ENCODE results near the gene OR4B1. TPM values are rescaled to one million over a fixed set of nuclear protein-coding genes. Genes with fewer than 3 reads are reported as not detected.
"Not testable (repeated sequence)": the region's sequence is repeated elsewhere in the genome, so short reads cannot be mapped to it uniquely, and the experiment has no call there.

OR4B1 gene
- total RNA-seq, 1 donor from 2014 or later: not detected

DNA sequence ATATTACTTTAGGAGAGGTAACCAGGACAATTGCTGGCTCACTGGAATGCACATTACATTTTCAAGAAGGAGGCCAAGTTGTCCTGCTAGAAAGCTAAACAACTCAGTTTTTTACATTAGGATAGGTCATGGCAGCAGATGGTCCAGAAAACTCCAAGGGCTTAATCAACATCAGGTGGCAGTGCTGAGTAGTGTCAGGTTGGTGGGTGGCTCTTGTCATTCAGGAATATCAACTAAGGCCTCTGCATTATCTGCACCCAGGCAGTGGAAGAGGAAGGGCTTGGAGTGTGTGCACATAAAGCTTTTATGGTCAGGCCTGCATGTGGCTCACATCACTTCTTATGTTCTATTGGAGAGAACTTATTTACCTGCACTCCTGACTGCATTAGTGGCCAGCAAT lies 32.2 kb upstream of the OR4B1 start:
- Mint-ChIP-seq H3K4me3 (no peak overlapping the region), H3K4me1 (no peaks in the 10 kb centered on the region), H3K27ac (ENCODE audit: unreplicated experiment) (no peak overlapping the region), H3K36me3 (ENCODE audit: low read depth) (no peaks in the 10 kb centered on the region), H3K9me3 (no peaks in the 10 kb centered on the region), H3K27me3 (ENCODE audit: low read depth) (peaks cover 4% of the 10 kb centered on the region)
- TF ChIP-seq, protein P1, sequence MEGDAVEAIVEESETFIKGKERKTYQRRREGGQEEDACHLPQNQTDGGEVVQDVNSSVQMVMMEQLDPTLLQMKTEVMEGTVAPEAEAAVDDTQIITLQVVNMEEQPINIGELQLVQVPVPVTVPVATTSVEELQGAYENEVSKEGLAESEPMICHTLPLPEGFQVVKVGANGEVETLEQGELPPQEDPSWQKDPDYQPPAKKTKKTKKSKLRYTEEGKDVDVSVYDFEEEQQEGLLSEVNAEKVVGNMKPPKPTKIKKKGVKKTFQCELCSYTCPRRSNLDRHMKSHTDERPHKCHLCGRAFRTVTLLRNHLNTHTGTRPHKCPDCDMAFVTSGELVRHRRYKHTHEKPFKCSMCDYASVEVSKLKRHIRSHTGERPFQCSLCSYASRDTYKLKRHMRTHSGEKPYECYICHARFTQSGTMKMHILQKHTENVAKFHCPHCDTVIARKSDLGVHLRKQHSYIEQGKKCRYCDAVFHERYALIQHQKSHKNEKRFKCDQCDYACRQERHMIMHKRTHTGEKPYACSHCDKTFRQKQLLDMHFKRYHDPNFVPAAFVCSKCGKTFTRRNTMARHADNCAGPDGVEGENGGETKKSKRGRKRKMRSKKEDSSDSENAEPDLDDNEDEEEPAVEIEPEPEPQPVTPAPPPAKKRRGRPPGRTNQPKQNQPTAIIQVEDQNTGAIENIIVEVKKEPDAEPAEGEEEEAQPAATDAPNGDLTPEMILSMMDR (conservative IDR thresholded peaks at IDR 0.05): no peak
- no peak for DNase-seq (ENCODE audit: low read depth, low spot score)

DNA sequence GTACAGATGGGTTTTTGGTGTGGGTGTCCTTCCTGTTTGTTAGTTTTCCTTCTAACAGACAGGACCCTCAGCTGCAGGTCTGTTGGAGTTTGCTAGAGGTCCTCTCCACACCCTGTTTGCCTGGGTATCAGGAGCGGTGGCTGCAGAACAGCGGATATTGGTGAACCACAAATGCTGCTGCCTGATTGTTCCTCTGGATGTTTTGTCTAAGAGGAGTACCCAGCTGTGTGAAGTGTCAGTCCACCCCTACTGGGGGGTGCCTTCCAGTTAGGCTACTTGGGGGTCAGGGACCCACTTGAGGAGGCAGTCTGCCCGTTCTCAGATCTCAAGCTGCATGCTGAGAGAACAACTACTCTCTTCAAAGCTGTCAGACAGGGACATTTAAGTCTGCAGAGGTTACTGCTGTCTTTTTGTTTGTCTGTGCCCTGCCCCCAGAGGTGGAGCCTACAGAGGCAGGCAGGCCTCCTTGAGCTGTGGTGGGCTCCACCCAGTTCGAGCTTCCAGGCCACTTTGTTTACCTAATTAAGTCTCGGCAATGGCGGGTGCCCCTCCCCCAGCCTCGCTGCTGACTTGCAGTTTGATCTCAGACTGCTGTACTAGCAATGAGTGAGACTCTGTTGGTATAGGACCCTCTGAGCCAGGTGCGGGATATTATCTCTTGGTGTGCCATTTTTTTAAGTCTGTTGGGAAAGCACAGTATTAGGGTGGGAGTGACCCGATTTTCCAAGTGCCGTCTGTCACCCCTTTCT lies 25.5 kb upstream of the OR4B1 start:
- not testable (repeated sequence) for H3K27me3 Mint-ChIP-seq (ENCODE audit: low read depth); DNase-seq (ENCODE audit: low read depth, low spot score); H3K4me1 Mint-ChIP-seq; H3K4me3 Mint-ChIP-seq; H3K9me3 Mint-ChIP-seq; H3K36me3 Mint-ChIP-seq (ENCODE audit: low read depth); H3K27ac Mint-ChIP-seq (ENCODE audit: unreplicated experiment)

DNA sequence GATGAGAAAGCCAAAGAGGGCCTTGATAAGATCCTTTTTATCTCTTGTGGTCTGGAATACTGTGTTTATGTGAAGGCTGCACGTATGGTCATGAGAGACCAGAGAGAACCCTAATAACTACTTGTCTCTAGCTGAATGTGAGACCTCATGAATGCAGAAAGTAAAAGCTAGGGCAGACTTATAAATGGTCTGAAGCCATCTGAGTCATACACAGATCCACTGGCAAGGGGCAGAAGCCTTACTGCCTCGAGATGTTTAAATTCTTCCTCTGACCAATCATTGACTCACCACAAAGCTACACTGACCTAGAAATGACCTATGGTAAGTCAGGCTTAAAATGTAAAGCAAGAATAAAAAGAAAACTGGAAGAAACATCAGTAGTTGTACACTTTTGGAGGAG lies 22.7 kb upstream of the OR4B1 start:
- H3K27me3 Mint-ChIP-seq (ENCODE audit: low read depth): no peaks in the 10 kb centered on the region
- TF ChIP-seq, protein P1 (conservative IDR thresholded peaks at IDR 0.05): no peak
- no peaks in the 10 kb centered on the region for H3K36me3 Mint-ChIP-seq (ENCODE audit: low read depth)
- no peak overlapping the region for H3K27ac Mint-ChIP-seq (ENCODE audit: unreplicated experiment)
- peaks cover 12% of the 10 kb centered on the region for H3K9me3 Mint-ChIP-seq
- no peak overlapping the region for H3K4me3 Mint-ChIP-seq
- DNase-seq (ENCODE audit: low read depth, low spot score): no peak
- H3K4me1 Mint-ChIP-seq: no peaks in the 10 kb centered on the region

DNA sequence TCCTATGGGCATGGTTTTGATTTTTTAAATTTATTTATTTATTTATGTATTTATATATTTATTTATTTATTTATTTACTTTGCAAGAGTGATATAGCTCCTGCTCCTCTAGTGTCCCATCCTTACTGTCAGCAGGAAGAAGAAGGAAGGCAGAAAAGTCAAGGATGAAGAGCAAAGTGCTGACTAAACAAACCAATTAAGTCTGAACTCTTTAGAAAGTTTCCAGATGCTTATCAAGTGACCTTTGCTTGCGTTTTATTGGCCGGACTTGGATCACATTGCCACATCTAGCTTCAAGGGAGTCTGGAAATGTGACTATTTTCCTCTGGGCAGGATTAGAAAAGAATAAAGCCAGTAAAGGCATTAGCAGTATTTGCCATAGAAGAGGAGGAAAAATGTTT lies 8.7 kb upstream of the OR4B1 start:
- no peaks in the 10 kb centered on the region for H3K27me3 Mint-ChIP-seq (ENCODE audit: low read depth)
- no peaks in the 10 kb centered on the region for H3K4me1 Mint-ChIP-seq
- no peak for DNase-seq (ENCODE audit: low read depth, low spot score)
- no peaks in the 10 kb centered on the region for H3K9me3 Mint-ChIP-seq
- TF ChIP-seq, protein P1 (conservative IDR thresholded peaks at IDR 0.05): no peak
- no peak overlapping the region for H3K4me3 Mint-ChIP-seq
- no peak overlapping the region for H3K27ac Mint-ChIP-seq (ENCODE audit: unreplicated experiment)
- H3K36me3 Mint-ChIP-seq (ENCODE audit: low read depth): no peaks in the 10 kb centered on the region

DNA sequence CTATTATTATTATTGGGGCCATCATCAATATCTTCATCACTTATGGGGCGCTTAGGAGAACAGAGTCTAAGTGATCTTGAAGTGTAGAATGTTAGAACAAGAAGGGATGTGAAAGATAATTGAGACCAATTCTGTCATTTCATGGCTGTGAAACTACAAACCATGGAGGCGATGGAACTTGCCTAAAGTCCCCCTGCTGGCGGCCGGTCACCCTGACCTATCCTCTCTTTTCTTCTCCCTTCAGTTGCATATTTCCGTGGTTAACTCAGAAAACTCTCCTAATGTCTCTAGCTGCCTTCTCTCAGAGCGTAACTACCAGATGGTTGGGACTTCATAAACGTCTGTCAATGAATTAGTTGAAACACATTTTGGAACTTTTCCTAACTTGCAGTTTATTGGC lies 6.6 kb upstream of the OR4B1 start:
- TF ChIP-seq, protein P1 (conservative IDR thresholded peaks at IDR 0.05): peak; percentile 20
- DNase-seq (ENCODE audit: low read depth, low spot score): no peak
- Mint-ChIP-seq H3K27me3 (ENCODE audit: low read depth) (no peaks in the 10 kb centered on the region), H3K36me3 (ENCODE audit: low read depth) (no peaks in the 10 kb centered on the region), H3K27ac (ENCODE audit: unreplicated experiment) (no peak overlapping the region), H3K4me1 (no peaks in the 10 kb centered on the region), H3K9me3 (peaks cover 3% of the 10 kb centered on the region), H3K4me3 (no peak overlapping the region)

DNA sequence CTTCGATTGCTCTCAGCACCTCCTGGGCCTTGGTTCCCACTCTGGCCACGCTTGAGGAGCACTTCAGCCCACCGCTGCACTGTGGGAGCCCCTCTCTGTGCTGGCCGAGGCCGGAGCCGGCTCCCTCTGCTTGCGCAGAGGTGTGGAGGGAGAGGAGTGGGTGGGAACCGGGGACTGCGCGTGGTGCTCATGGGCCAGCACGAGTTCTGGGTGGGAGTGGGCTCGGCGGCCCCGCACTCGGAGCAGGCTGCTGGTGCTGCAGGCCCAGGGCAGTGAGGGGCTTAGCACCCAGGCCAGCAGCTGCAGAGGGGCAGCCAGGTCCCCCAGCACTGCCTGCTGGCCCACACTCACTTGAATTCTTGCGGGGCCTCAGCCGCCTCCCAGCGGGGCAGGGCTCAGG lies 12.2 kb downstream of the OR4B1 start:
- H3K27me3 Mint-ChIP-seq (ENCODE audit: low read depth): no peaks in the 10 kb centered on the region
- TF ChIP-seq, protein P1 (conservative IDR thresholded peaks at IDR 0.05): no peak
- no peak overlapping the region for H3K27ac Mint-ChIP-seq (ENCODE audit: unreplicated experiment)
- H3K36me3 Mint-ChIP-seq (ENCODE audit: low read depth): peaks cover 4% of the 10 kb centered on the region
- peaks cover 16% of the 10 kb centered on the region for H3K9me3 Mint-ChIP-seq
- H3K4me1 Mint-ChIP-seq: no peaks in the 10 kb centered on the region
- no peak for DNase-seq (ENCODE audit: low read depth, low spot score)
- H3K4me3 Mint-ChIP-seq: no peak overlapping the region

DNA sequence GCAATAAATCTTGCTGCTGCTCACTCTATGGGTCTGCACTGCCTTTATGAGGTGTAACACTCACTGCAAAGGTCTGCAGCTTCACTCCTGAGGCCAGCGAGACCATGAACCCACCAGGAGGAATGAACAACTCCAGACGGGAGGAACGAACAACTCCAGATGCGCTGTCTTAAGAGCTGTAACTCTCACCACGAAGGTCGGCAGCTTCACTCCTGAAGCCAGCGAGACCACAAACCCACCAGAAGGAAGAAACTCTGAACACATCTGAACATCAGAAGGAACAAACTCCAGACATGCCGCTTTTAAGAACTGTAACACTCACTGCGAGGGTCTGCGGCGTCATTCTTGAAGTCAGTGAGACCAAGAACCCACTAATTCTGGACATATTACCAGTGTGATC lies 13.4 kb downstream of the OR4B1 start:
- not testable (repeated sequence) for H3K36me3 Mint-ChIP-seq (ENCODE audit: low read depth); H3K4me1 Mint-ChIP-seq; H3K27ac Mint-ChIP-seq (ENCODE audit: unreplicated experiment); H3K4me3 Mint-ChIP-seq; H3K27me3 Mint-ChIP-seq (ENCODE audit: low read depth); DNase-seq (ENCODE audit: low read depth, low spot score)
- H3K9me3 Mint-ChIP-seq: peaks cover 17% of the 10 kb centered on the region
